H1 (cell line): ENCODE results near the gene PCDHGB3. TPM values are rescaled to one million over a fixed set of nuclear protein-coding genes. Genes with fewer than 3 reads are reported as not detected.

Source experiments
- CTCF ChIA-PET: fragments of 300-600 bp; sonication (Branson Sonifier 250); formaldehyde crosslinking; loops from one replicate; lab custom pipeline; 2021; ENCODE audit not compliant: partially characterized antibody; lab: Charles Lee
- POLR2A ChIA-PET: fragments of 300-600 bp; sonication (Branson Sonifier 250); formaldehyde crosslinking; loops from one replicate; lab custom pipeline; 2021; ENCODE audit warnings: inconsistent platforms; ENCODE audit not compliant: partially characterized antibody; lab: Charles Lee
- DNase-seq, 2 experiments: peaks; one replicate each; pipeline versions ENCODE4 v3.0.0 to v3.0.0-alpha.2; 2010 to 2022; ENCODE audit warnings: low spot score in 2 of 2, low read depth in 1 of 2, mixed read lengths in 1 of 2
- FAIRE-seq: peaks from 2 replicates; lab custom pipeline; 2011; peaks lifted over from hg19 to GRCh38; lab: Jason Lieb, UNC
- H2AFZ ChIP-seq: 2 replicates; pipeline ENCODE4 v1.8.1; 2012; ENCODE audit warnings: low read length, inconsistent platforms
- H2AK5ac ChIP-seq: 2 replicates; pipeline ENCODE4 v1.6.1; 2013; ENCODE audit warnings: low read depth, low read length
- H2BK120ac ChIP-seq: replicated peaks from 2 replicates; pipeline ENCODE3; 2013; ENCODE audit warnings: low read depth, low read length, inconsistent platforms
- H2BK12ac ChIP-seq: 2 replicates; pipeline ENCODE4 v1.6.1; 2013; ENCODE audit warnings: low read depth, low read length
- H2BK15ac ChIP-seq: 2 replicates; pipeline ENCODE4 v1.6.1; 2013; ENCODE audit warnings: low read length
- H2BK20ac ChIP-seq: 2 replicates; pipeline ENCODE4 v1.6.1; 2013; ENCODE audit warnings: low read length
- H2BK5ac ChIP-seq: 2 replicates; pipeline ENCODE4 v1.6.1; 2013; ENCODE audit warnings: low read depth, low read length
- H3K14ac ChIP-seq: 2 replicates; pipeline ENCODE4 v1.6.1; 2013; ENCODE audit warnings: inconsistent platforms; ENCODE audit not compliant: insufficient read length
- H3K18ac ChIP-seq: 2 replicates; pipeline ENCODE4 v1.6.1; 2013; ENCODE audit warnings: low read length; ENCODE audit errors: extremely low read depth
- H3K23ac ChIP-seq: 2 replicates; pipeline ENCODE4 v1.6.1; 2013; ENCODE audit warnings: inconsistent platforms; ENCODE audit not compliant: insufficient read length
- H3K23me2 ChIP-seq: 2 replicates; pipeline ENCODE4 v1.6.1; 2013; ENCODE audit warnings: low read depth, low read length
- H3K27ac ChIP-seq: 2 replicates; pipeline ENCODE4 v1.6.1; 2011; ENCODE audit warnings: low read depth, low read length, inconsistent platforms
- H3K27me3 ChIP-seq, 4 experiments: replicated peaks in 1 of 4; 1 replicate in 1 of 4; 2 replicates in 3 of 4; pipeline versions ENCODE4 v1.6.1 to v1.8.1; 2011 to 2013; ENCODE audit warnings: low read length in 3 of 4, mild to moderate bottlenecking in 3 of 4, inconsistent platforms in 2 of 4, mixed read lengths in 2 of 4, moderate library complexity in 1 of 4; ENCODE audit not compliant: control insufficient read depth in 3 of 4, insufficient read depth in 3 of 4; ENCODE audit errors: extremely low read depth in 1 of 4
- H3K36me3 ChIP-seq, 4 experiments: 2 replicates each; pipeline versions ENCODE4 v1.6.1 to v1.8.1; 2011 to 2013; ENCODE audit warnings: mild to moderate bottlenecking in 4 of 4, low read length in 3 of 4, moderate library complexity in 2 of 4, control low read depth in 1 of 4, inconsistent platforms in 1 of 4; ENCODE audit not compliant: insufficient read depth in 4 of 4, control insufficient read depth in 2 of 4
- H3K4ac ChIP-seq: replicated peaks from 2 replicates; pipeline ENCODE3; 2013; ENCODE audit warnings: low read length, low read depth, mixed read lengths, inconsistent platforms; ENCODE audit not compliant: insufficient read length
- H3K4me1 ChIP-seq, 4 experiments: replicated peaks in 1 of 4; 1 replicate in 1 of 4; 2 replicates in 3 of 4; pipeline versions ENCODE4 v1.6.1 to v1.8.1; 2011 to 2013; ENCODE audit warnings: low read length in 3 of 4, inconsistent platforms in 2 of 4, mixed read lengths in 1 of 4; ENCODE audit not compliant: insufficient read depth in 4 of 4, control insufficient read depth in 3 of 4
- H3K4me2 ChIP-seq, 2 experiments: 2 replicates each; pipeline versions ENCODE4 v1.6.1 to v1.8.1; 2011 to 2013; ENCODE audit warnings: low read depth in 2 of 2, low read length in 2 of 2, control low read depth in 1 of 2, inconsistent platforms in 1 of 2, mild to moderate bottlenecking in 1 of 2; ENCODE audit not compliant: insufficient read depth in 1 of 2
- H3K4me3 ChIP-seq, 4 experiments: fragments of 200-600, 300-600 bp in 1 of 4; sonication (generic), shearing (Covaris generic), sonication (Bioruptor Twin) in 1 of 4; 2 replicates each; pipeline versions ENCODE4 v1.5.1 to v1.8.1; 2011 to 2016; ENCODE audit warnings: low read length in 4 of 4, low read depth in 3 of 4, control low read depth in 2 of 4, inconsistent platforms in 2 of 4, mild to moderate bottlenecking in 2 of 4, mixed read lengths in 1 of 4, moderate library complexity in 1 of 4; ENCODE audit not compliant: insufficient read depth in 2 of 4; ENCODE audit errors: extremely low read depth in 1 of 4
- H3K56ac ChIP-seq: replicated peaks from 2 replicates; pipeline ENCODE3; 2013; ENCODE audit warnings: low read depth, mild to moderate bottlenecking, mixed read lengths, low read length, inconsistent platforms; ENCODE audit not compliant: insufficient read length
- H3K79me1 ChIP-seq: 2 replicates; pipeline ENCODE4 v1.6.1; 2013; ENCODE audit warnings: low read depth, low read length, control low read depth
- H3K79me2 ChIP-seq, 2 experiments: 2 replicates each; pipeline versions ENCODE4 v1.6.1 to v1.8.1; 2012 to 2013; ENCODE audit warnings: low read length in 2 of 2, mild to moderate bottlenecking in 2 of 2, inconsistent platforms in 1 of 2; ENCODE audit not compliant: insufficient read depth in 2 of 2, control insufficient read depth in 1 of 2
- H3K9ac ChIP-seq, 4 experiments: replicated peaks in 1 of 4; 1 replicate in 1 of 4; 2 replicates in 3 of 4; pipeline versions ENCODE4 v1.6.1 to v1.8.1; 2011 to 2013; ENCODE audit warnings: low read depth in 3 of 4, low read length in 3 of 4, control low read depth in 2 of 4, mild to moderate bottlenecking in 2 of 4, moderate library complexity in 2 of 4, inconsistent platforms in 1 of 4; ENCODE audit errors: extremely low read depth in 1 of 4
- H3K9me3 ChIP-seq, 2 experiments: 2 replicates each; pipeline versions ENCODE4 v1.6.1 to v1.8.1; 2012 to 2013; ENCODE audit warnings: mild to moderate bottlenecking in 2 of 2, moderate library complexity in 2 of 2, control low read depth in 1 of 2, inconsistent platforms in 1 of 2, low read depth in 1 of 2, low read length in 1 of 2, mixed read lengths in 1 of 2; ENCODE audit not compliant: insufficient read depth in 2 of 2
- H4K20me1 ChIP-seq, 2 experiments: replicated peaks in 1 of 2; 2 replicates each; pipeline versions ENCODE3 to v1.8.1; 2011 to 2013; ENCODE audit warnings: inconsistent platforms in 2 of 2, low read length in 2 of 2, mild to moderate bottlenecking in 1 of 2; ENCODE audit not compliant: insufficient read depth in 2 of 2, control insufficient read depth in 1 of 2
- H4K5ac ChIP-seq: 2 replicates; pipeline ENCODE4 v1.6.1; 2013; ENCODE audit warnings: low read length, low read depth, mixed read lengths, inconsistent platforms; ENCODE audit not compliant: insufficient read length
- H4K8ac ChIP-seq: 2 replicates; pipeline ENCODE4 v1.8.0; 2013; ENCODE audit warnings: mild to moderate bottlenecking, moderate library complexity, low read length, inconsistent platforms; ENCODE audit not compliant: insufficient read depth; ENCODE audit errors: extremely low read depth
- H4K91ac ChIP-seq: replicated peaks from 2 replicates; pipeline ENCODE3; 2013; ENCODE audit warnings: low read length, mixed read lengths, inconsistent platforms; ENCODE audit not compliant: insufficient read length
- CTCF ChIP-seq, 3 experiments: IDR thresholded peaks; 1 replicate in 2 of 3; 2 replicates in 1 of 3; pipeline versions ENCODE4 v1.5.1 to v1.6.1; 2011; ENCODE audit warnings: low read length in 3 of 3, mild to moderate bottlenecking in 3 of 3, inconsistent platforms in 2 of 3, low read depth in 1 of 3, moderate library complexity in 1 of 3; ENCODE audit not compliant: insufficient read depth in 1 of 3; ENCODE audit errors: control extremely low read depth in 1 of 3
- PHF8 ChIP-seq: fragments of 200-600 bp; sonication (generic); conservative IDR thresholded peaks from 2 replicates; pipeline ENCODE4 v1.7.1; 2012; ENCODE audit warnings: low read depth, mild to moderate bottlenecking, inconsistent platforms, low read length, moderate library complexity
- POLR2A ChIP-seq, 2 experiments: IDR thresholded peaks; 1 replicate in 1 of 2; 2 replicates in 1 of 2; pipeline ENCODE4 v1.6.1; 2011; ENCODE audit warnings: low read depth in 2 of 2, low read length in 2 of 2, mild to moderate bottlenecking in 2 of 2; ENCODE audit errors: control extremely low read depth in 1 of 2
- SIN3A ChIP-seq, 2 experiments: IDR thresholded peaks in 1 of 2; conservative IDR thresholded peaks in 1 of 2; 2 replicates each; pipeline ENCODE4 v1.6.1; 2011 to 2012; ENCODE audit warnings: low read length in 2 of 2, improper control_type of control experiment in 1 of 2, low read depth in 1 of 2, mild to moderate bottlenecking in 1 of 2
- TAF1 ChIP-seq: IDR thresholded peaks from 2 replicates; pipeline ENCODE4 v1.6.1; 2011; ENCODE audit warnings: mild to moderate bottlenecking, low read depth, low read length
- TBP ChIP-seq: IDR thresholded peaks from 2 replicates; pipeline ENCODE4 v1.6.1; 2011; ENCODE audit warnings: low read depth, low read length, improper control_type of control experiment
- TCF12 ChIP-seq: IDR thresholded peaks from 2 replicates; pipeline ENCODE4 v1.6.1; 2011; ENCODE audit warnings: low read depth, mild to moderate bottlenecking, low read length
- YY1 ChIP-seq: IDR thresholded peaks from 2 replicates; pipeline ENCODE4 v1.6.1; 2011; ENCODE audit warnings: low read depth, mild to moderate bottlenecking, low read length
- WGBS, 2 experiments: shearing (Covaris generic) in 1 of 2; methylation state at CpG; one replicate each; pipeline versions ENCODE4 v1.1.6 to v1.1.7; 2013 to 2015; ENCODE audit warnings: low lambda C conversion rate in 2 of 2, mixed read lengths in 2 of 2, inconsistent platforms in 1 of 2, low coverage in 1 of 2, missing lambda C conversion rate in 1 of 2; ENCODE audit not compliant: insufficient replicate concordance in 2 of 2, insufficient coverage in 1 of 2, insufficient read length in 1 of 2; ENCODE audit errors: extremely low coverage in 1 of 2, missing lambda C conversion rate in 1 of 2; 5-methylcytosine and 5-hydroxymethylcytosine counted together
- polyA plus RNA-seq, 7 experiments: library from polyadenylated mRNA; depleted of rRNA in 3 of 7; stranded (reverse) in 5 of 7; unstranded in 2 of 7; fragments of >200 nt in 5 of 7; fragments of 200-250 nt in 2 of 7; gene quantifications; 1 replicate in 5 of 7; 2 replicates in 1 of 7; 4 replicates in 1 of 7; pipeline versions ENCODE4 v1.2.1 to v1.2.3, GENCODE V29; 2011 to 2013; ENCODE audit warnings: missing spikeins in 2 of 7, mixed read lengths in 2 of 7
- total RNA-seq: library from RNA; stranded (reverse); fragmentation: NEBNext Ultra II Directional; extraction: Animal tissue kit (Norgen Biotek cat#: 25700); gene quantifications from 2 replicates; pipeline ENCODE4 v1.2.1, GENCODE V29; 2021

Gene PCDHGB3
- total and polyA plus RNA-seq, 2 of the 8 experiments (the other 6 are each of a cell fraction or from before 2014, with no cell fraction given), result 1.6 to 1.9 TPM

- H2BK20ac ChIP-seq, result no peak within 1 kb of the TSS
- H2AFZ ChIP-seq, result peak within 1 kb of the TSS; percentile 86; the same call in 1 of the 2 replicates
- no peak within 1 kb of the TSS for H4K91ac ChIP-seq
- no peak within 1 kb of the TSS for H2BK120ac ChIP-seq
- no peaks in the 10 kb centered on the region for H3K4me1 ChIP-seq
- H3K4me3 ChIP-seq, result peak within 1 kb of the TSS; percentile 66 to 82 (median 78)
- H4K8ac ChIP-seq, result peak within 1 kb of the TSS; percentile 38; the same call in 1 of the 2 replicates
- H3K23me2 ChIP-seq, result peaks cover 2% of the 10 kb centered on the region; the same call in 1 of the 2 replicates
- no peak within 1 kb of the TSS for H3K27ac ChIP-seq
- peak within 1 kb of the TSS; percentile 81; the same call in 1 of the 2 replicates for H2BK15ac ChIP-seq
- peaks cover 2 to 8% of the 10 kb centered on the region in 2 experiments; a peak in 2 of 4 replicates for H3K9me3 ChIP-seq
- H3K14ac ChIP-seq, result no peak within 1 kb of the TSS
- peak; percentile 73 for FAIRE-seq
- H2BK12ac ChIP-seq, result no peak within 1 kb of the TSS
- H3K56ac ChIP-seq, result no peak within 1 kb of the TSS
- POLR2A ChIA-PET, result interaction anchor here (0.6 to 2.7 kb wide), 12 partner anchors 59 to 168 kb away, joined by 3 to 9 read pairs (median 4); partner anchors contain the start of gene PCDHB15
- peak within 1 kb of the TSS in 3 of 4 experiments; percentile 38 to 73 (median 42); a peak in 5 of 7 replicates for H3K9ac ChIP-seq
- peak within 1 kb of the TSS; percentile 75; the same call in 1 of the 2 replicates for H2AK5ac ChIP-seq
- H3K18ac ChIP-seq, result no peak within 1 kb of the TSS; the same call in 1 of the 2 replicates
- WGBS, 2 experiments, result 34% methylated on average over 31 of the region's 31 CpGs; no CpG with 5 or more reads in 1 of the 2 experiments
- H4K20me1 ChIP-seq, result peaks cover 0 to 1% of the 10 kb centered on the region in 2 experiments
- H3K4ac ChIP-seq, result no peak within 1 kb of the TSS
- no peaks in the 10 kb centered on the region for H3K79me1 ChIP-seq
- peak in 1 of 2 experiments; percentile 67 for DNase-seq
- no peak within 1 kb of the TSS for H4K5ac ChIP-seq
- H3K4me2 ChIP-seq, result peak within 1 kb of the TSS; percentile 65 to 80
- H3K23ac ChIP-seq, result no peak within 1 kb of the TSS
- peaks cover 0 to 10% (median 6%) of the 10 kb centered on the region in 4 experiments; a peak in 6 of 7 replicates for H3K27me3 ChIP-seq
- H3K79me2 ChIP-seq, result no peaks in the 10 kb centered on the region
- H3K36me3 ChIP-seq, result peaks cover 0 to 3% (median 0%) of the 10 kb centered on the region in 4 experiments; a peak in 1 of 8 replicates
- H2BK5ac ChIP-seq, result no peak within 1 kb of the TSS
- CTCF ChIA-PET, result interaction anchor here (0.5 to 23.3 kb wide), 70 partner anchors 7 to 1614 kb away, joined by 3 to 1236 read pairs (median 6); partner anchors contain the start of genes PCDHB10, PCDHB11, PCDHB13 and PCDHB14
- TF ChIP-seq TCF12 (no peak), SIN3A (conservative IDR thresholded peaks at IDR 0.05 in 1 of 2, IDR thresholded peaks at IDR 0.05 in 1 of 2; ENCODE audit: low read depth in 1 of 2, low read length in 2 of 2) (peak in 1 of 2 experiments; percentile 36; a peak in 2 of 4 replicates), PHF8 (peak; percentile 35; the same call in 1 of the 2 replicates), CTCF (IDR thresholded peaks at IDR 0.05; ENCODE audit: control extremely low read depth in 1 of 3, insufficient read depth in 1 of 3, low read depth in 1 of 3, low read length in 3 of 3) (peak; percentile 35 to 84 (median 74)), YY1 (0 out of 2 replicates have a peak, but pooled peaks have one; percentile 57), TBP (peak; percentile 29; the same call in 1 of the 2 replicates), TAF1 (0 out of 2 replicates have a peak, but pooled peaks have one; percentile 24), POLR2A (IDR thresholded peaks at IDR 0.05; ENCODE audit: control extremely low read depth in 1 of 2, low read depth in 2 of 2, low read length in 2 of 2) (0 out of 3 replicates have a peak, but pooled peaks of 1 of the 2 experiments have one; percentile 24)
These were observed 43.0 kb downstream of the PCDHGB3 start, which contains the start of gene PCDHGA10 for GRCh38 chr5:141412854-141413539. TSS of gene PCDHGA10 (plus strand) at chr5:141412987. CDS start at chr5:141413176, 189 bp downstream.
